Panc1 (cell line): Measurements from ENCODE around the gene MORN2. TPM values are rescaled to one million over a fixed set of nuclear protein-coding genes. Genes with fewer than 3 reads are reported as not detected.

ENCODE experiments used
- ATAC-seq: fragments of 200-7000 bp; cut with Tn5 transposase; 2 replicates; pipeline ENCODE4 v1.9.1; 2020; ENCODE audit warnings: mild to moderate bottlenecking, moderate library complexity
- BruUV-seq: library from RNA; stranded (reverse); fragments of 400-500 nt; replicated peaks from 2 replicates; lab custom pipeline; 2021; lab: Mats Ljungman, UMichigan
- CTCF ChIA-PET: fragments of 300-600 bp; sonication (Branson Sonifier 250); formaldehyde crosslinking; loops from one replicate; lab custom pipeline; 2022; ENCODE audit warnings: antibody characterized with exemption; lab: Charles Lee
- POLR2A ChIA-PET: fragments of 300-600 bp; sonication (Branson Sonifier 250); formaldehyde crosslinking; loops from one replicate; lab custom pipeline; 2022; ENCODE audit warnings: antibody characterized with exemption; lab: Charles Lee
- DNase-seq: peaks from one replicate; pipeline ENCODE4 v3.0.0-alpha.2; 2010; ENCODE audit warnings: low read depth, low spot score
- H3K27ac ChIP-seq: 2 replicates; pipeline ENCODE4 v1.5.1; 2011; ENCODE audit warnings: mild to moderate bottlenecking, low read length, inconsistent platforms
- H3K27me3 ChIP-seq: fragments of 200-500 bp; sonication (Bioruptor generic); 2 replicates; pipeline ENCODE4 v1.6.0; 2014; ENCODE audit warnings: low read length, inconsistent platforms; ENCODE audit not compliant: control insufficient read depth, insufficient read depth
- H3K36me3 ChIP-seq: fragments of 200-500 bp; sonication (Bioruptor generic); 2 replicates; pipeline ENCODE4 v1.5.1; 2014; ENCODE audit warnings: inconsistent platforms, mild to moderate bottlenecking, low read length, moderate library complexity; ENCODE audit not compliant: control insufficient read depth, insufficient read depth
- H3K4me1 ChIP-seq: 2 replicates; pipeline ENCODE4 v1.5.1; 2011; ENCODE audit warnings: inconsistent platforms, mild to moderate bottlenecking, low read length, moderate library complexity; ENCODE audit not compliant: control insufficient read depth, insufficient read depth
- H3K4me3 ChIP-seq, 2 experiments: 2 replicates each; pipeline ENCODE4 v1.5.1; 2011 to 2012; ENCODE audit warnings: low read depth in 2 of 2, low read length in 2 of 2, mild to moderate bottlenecking in 2 of 2, inconsistent platforms in 1 of 2, moderate library complexity in 1 of 2
- H3K9me3 ChIP-seq: fragments of 200-500 bp; sonication (Bioruptor generic); 2 replicates; pipeline ENCODE4 v1.5.1; 2014; ENCODE audit warnings: low read depth, mild to moderate bottlenecking, inconsistent platforms, low read length, moderate library complexity; ENCODE audit not compliant: control insufficient read depth, insufficient read depth
- CTCF ChIP-seq: fragments of 450-650 bp; IDR thresholded peaks from 2 replicates; pipeline ENCODE4 v1.5.1; 2017; ENCODE audit warnings: mild to moderate bottlenecking
- POLR2AphosphoS5 ChIP-seq: IDR thresholded peaks from 2 replicates; pipeline ENCODE4 v1.6.1; 2012; ENCODE audit warnings: mild to moderate bottlenecking, low read depth, low read length, moderate library complexity
- REST ChIP-seq, 2 experiments: IDR thresholded peaks; 2 replicates each; pipeline ENCODE4 v1.6.1; 2011 to 2012; ENCODE audit warnings: low read depth in 2 of 2, control low read depth in 1 of 2, low read length in 1 of 2, mild to moderate bottlenecking in 1 of 2, moderate library complexity in 1 of 2; ENCODE audit not compliant: insufficient read depth in 1 of 2
- SIN3A ChIP-seq: IDR thresholded peaks from 2 replicates; pipeline ENCODE4 v1.6.1; 2012; ENCODE audit warnings: low read depth, mild to moderate bottlenecking, low read length, moderate library complexity, borderline replicate concordance; ENCODE audit not compliant: insufficient read depth
- TCF7L2 ChIP-seq: IDR thresholded peaks from 2 replicates; pipeline ENCODE4 v1.6.1; 2011; ENCODE audit warnings: mild to moderate bottlenecking, low read depth, low read length, inconsistent platforms
- in situ Hi-C: cut with HindIII; loops from 2 replicates; pipeline ENCODE4 v1.10.0; 2016; ENCODE audit warnings: low sequenced_read_pairs, low pct_unique_long_range_greater_than_20kb
- intact Hi-C: fragments of 100-400 bp; cut with micrococcal nuclease; formaldehyde crosslinking; loops from one replicate; pipeline ENCODE4 v1.10.0; 2022; ENCODE audit not compliant: unreplicated experiment
- total RNA-seq: library from RNA; stranded (reverse); gene quantifications from one replicate; pipeline ENCODE4 v1.2.1, GENCODE V29; 2021; ENCODE audit not compliant: unreplicated experiment

MORN2 gene
- total RNA-seq, 1 experiment from 2014 or later = 10.1 TPM

GRCh38 chr2:38925982-38926381, 50.2 kb downstream of the MORN2 start:
- intact Hi-C loops = no loop called here
- POLR2A ChIA-PET = no interaction called here
- CTCF ChIA-PET = no interaction called here
- Histone ChIP-seq H3K9me3 (no peaks in the 10 kb centered on the region), H3K27ac (no peak overlapping the region), H3K4me3 (no peak overlapping the region), H3K4me1 (no peaks in the 10 kb centered on the region), H3K27me3 (no peaks in the 10 kb centered on the region; the same call in 1 of the 2 replicates), H3K36me3 (no peaks in the 10 kb centered on the region)
- ATAC-seq = no peak
- no peak for TF ChIP-seq TCF7L2
- TF ChIP-seq SIN3A = no peak
- no peak for TF ChIP-seq REST (IDR thresholded peaks at IDR 0.05; ENCODE audit: insufficient read depth in 1 of 2, low read depth in 2 of 2, low read length in 1 of 2)
- no peak for TF ChIP-seq CTCF
- TF ChIP-seq POLR2AphosphoS5 = no peak
- in situ Hi-C loops = no loop called here
- no TSS peak for BruUV-seq
- DNase-seq = no peak

GRCh38 chr2:38930600-38930999, 54.8 kb downstream of the MORN2 start:
- no TSS peak for BruUV-seq
- Histone ChIP-seq H3K9me3 (no peaks in the 10 kb centered on the region), H3K4me1 (no peaks in the 10 kb centered on the region), H3K27ac (no peak overlapping the region), H3K36me3 (no peaks in the 10 kb centered on the region), H3K27me3 (no peaks in the 10 kb centered on the region), H3K4me3 (no peak overlapping the region)
- intact Hi-C loops (no loop called here), in situ Hi-C loops (no loop called here)
- ChIA-PET POLR2A (no interaction called here), CTCF (no interaction called here)
- DNase-seq (no peak), ATAC-seq (no peak)
- TF ChIP-seq POLR2AphosphoS5 = no peak
- no peak for TF ChIP-seq TCF7L2
- TF ChIP-seq SIN3A = no peak
- no peak for TF ChIP-seq REST (IDR thresholded peaks at IDR 0.05; ENCODE audit: insufficient read depth in 1 of 2, low read depth in 2 of 2, low read length in 1 of 2)
- no peak for TF ChIP-seq CTCF

Other genes with a start within 250 kb of the MORN2 start
- 20.5 TPM for gene GALM, start 209.9 kb upstream of the MORN2 start, total RNA-seq
- 220 TPM for gene SRSF7, start 124.6 kb upstream of the MORN2 start, total RNA-seq
- gene GEMIN6, start 97.8 kb upstream of the MORN2 start, total RNA-seq = 24.6 TPM
- gene DHX57, start within 50 bp of the MORN2 start, total RNA-seq = 20.6 TPM
- 0.41 TPM for gene ARHGEF33, start 13.9 kb downstream of the MORN2 start, total RNA-seq
- 28.7 TPM for gene SOS1, start 245.1 kb downstream of the MORN2 start, total RNA-seq